Measurements from ENCODE around the gene TTI1. TPM values are rescaled to one million over a fixed set of nuclear protein-coding genes. Genes with fewer than 3 reads are reported as not detected.

Gene TTI1
- total RNA-seq, 1 donor from 2014 or later, result 30.1 TPM

- CTCF ChIA-PET, result interaction anchor here (0.6 kb wide), 1 partner anchor 422 kb away, joined by 3 read pairs; no protein-coding TSS in a partner anchor
- intact Hi-C loops (cut with micrococcal nuclease), result no loop called here
- H3K36me3 Mint-ChIP-seq (ENCODE audit: low read depth), result peaks cover 70% of the 10 kb centered on the region
- no peaks in the 10 kb centered on the region for H3K27me3 Mint-ChIP-seq
- no peak overlapping the region for H3K27ac Mint-ChIP-seq
- TF ChIP-seq CTCF (IDR thresholded peaks at IDR 0.05), result no peak
- no peak for DNase-seq
- H3K4me3 Mint-ChIP-seq, result no peak overlapping the region
- POLR2A ChIA-PET, result interaction anchor here (0.7 kb wide), 1 partner anchor 29 kb away, joined by 3 read pairs; no protein-coding TSS in a partner anchor
- peaks cover 20% of the 10 kb centered on the region for H3K4me1 Mint-ChIP-seq
- ATAC-seq (ENCODE audit: low read depth), result no peak
- no peaks in the 10 kb centered on the region for H3K9me3 Mint-ChIP-seq
Measured at GRCh38 chr20:37987602-37988290, 45.5 kb downstream of the TTI1 start.

DNA sequence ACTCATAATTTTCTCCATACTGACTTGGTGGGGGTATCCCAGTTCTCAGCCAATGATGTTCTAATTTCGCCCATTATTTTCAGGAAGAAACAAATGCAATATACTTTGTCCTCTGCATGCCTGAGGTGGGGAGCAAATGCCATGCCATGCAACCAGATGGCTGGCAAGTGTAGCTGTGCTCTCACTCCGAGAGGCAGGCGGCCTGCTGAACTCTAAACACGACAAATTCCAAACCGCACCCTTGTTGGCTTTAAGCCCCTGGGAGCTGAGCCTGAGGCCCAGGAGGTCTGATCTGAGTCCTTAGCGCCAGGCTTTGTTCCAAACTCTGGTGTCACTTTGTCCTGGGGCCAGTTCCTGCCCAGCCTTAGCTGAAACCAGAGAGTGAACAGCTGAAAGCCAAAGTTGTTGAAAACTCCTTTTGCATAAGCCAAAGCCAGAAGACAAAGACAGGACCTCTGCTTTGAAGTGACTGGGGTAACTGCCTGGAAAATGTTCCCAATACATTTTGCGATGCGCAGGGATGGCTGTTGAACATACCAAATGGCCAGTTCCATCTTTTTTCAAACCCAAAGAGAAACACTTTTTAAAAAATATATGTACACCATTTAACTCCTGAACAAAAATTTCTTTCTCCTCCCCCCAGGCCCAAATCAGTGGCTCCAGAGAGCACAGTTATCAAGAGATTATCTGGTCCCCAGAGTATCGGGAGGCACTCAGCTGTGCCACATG is 46.2 kb downstream of the TTI1 start:
- H3K4me1 Mint-ChIP-seq, result peaks cover 20% of the 10 kb centered on the region
- peaks cover 73% of the 10 kb centered on the region for H3K36me3 Mint-ChIP-seq (ENCODE audit: low read depth)
- CTCF ChIA-PET, result no interaction called here
- no peak for ATAC-seq (ENCODE audit: low read depth)
- DNase-seq, result no peak
- POLR2A ChIA-PET, result interaction anchor here (0.7 kb wide), 1 partner anchor 30 kb away, joined by 3 read pairs; no protein-coding TSS in a partner anchor
- no peak overlapping the region for H3K4me3 Mint-ChIP-seq
- no peak for TF ChIP-seq CTCF (IDR thresholded peaks at IDR 0.05)
- no peaks in the 10 kb centered on the region for H3K9me3 Mint-ChIP-seq
- H3K27me3 Mint-ChIP-seq, result no peaks in the 10 kb centered on the region
- H3K27ac Mint-ChIP-seq, result no peak overlapping the region
- intact Hi-C loops (cut with micrococcal nuclease), result no loop called here

DNA sequence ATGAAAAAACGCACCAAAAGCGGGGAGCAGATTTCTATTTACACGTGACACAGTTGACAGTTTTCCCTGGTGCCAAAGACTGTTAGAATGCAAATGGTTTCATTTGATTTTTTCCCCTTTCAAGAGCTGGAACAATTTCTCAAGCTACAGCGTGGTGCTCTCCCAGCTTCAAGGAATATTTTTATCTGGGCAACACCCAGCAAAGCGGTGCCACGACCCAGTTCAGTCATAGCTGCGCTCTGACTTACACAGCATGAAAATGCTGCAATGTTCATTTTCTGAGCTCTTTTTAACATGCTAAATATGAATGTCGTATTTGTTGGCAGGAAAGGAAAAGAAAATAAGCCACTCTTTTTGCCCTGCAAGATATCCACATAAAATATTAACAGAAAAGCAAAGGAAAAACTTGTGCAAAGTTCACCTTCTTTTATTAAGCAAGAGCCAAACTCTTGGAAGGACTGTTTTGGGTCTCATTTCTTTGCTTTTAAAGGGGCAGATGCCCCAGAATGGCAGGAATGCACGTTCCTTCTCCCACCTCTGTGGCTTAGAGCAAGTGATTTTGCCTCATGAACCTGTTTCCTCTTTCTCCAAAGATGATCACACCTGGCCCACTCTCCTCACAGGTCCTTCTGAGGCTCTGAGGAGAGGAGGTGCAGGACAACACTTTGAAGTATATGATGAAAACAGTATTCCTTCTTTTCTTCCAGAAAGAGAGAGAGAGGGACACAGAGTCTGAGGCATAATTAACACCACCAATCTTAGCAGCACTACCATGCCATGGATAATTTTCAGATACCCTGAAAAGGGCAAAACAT is 47.0 kb downstream of the TTI1 start:
- TF ChIP-seq CTCF (IDR thresholded peaks at IDR 0.05), result no peak
- intact Hi-C loops (cut with micrococcal nuclease), result no loop called here
- peaks cover 15% of the 10 kb centered on the region for H3K4me1 Mint-ChIP-seq
- POLR2A ChIA-PET, result no interaction called here
- CTCF ChIA-PET, result no interaction called here
- ATAC-seq (ENCODE audit: low read depth) (no peak), DNase-seq (no peak)
- no peaks in the 10 kb centered on the region for H3K9me3 Mint-ChIP-seq
- H3K36me3 Mint-ChIP-seq (ENCODE audit: low read depth), result peaks cover 74% of the 10 kb centered on the region
- H3K27ac Mint-ChIP-seq, result no peak overlapping the region
- H3K27me3 Mint-ChIP-seq, result no peaks in the 10 kb centered on the region
- no peak overlapping the region for H3K4me3 Mint-ChIP-seq

- Mint-ChIP-seq H3K9me3 (no peaks in the 10 kb centered on the region), H3K27ac (no peak overlapping the region), H3K4me3 (no peak overlapping the region), H3K36me3 (ENCODE audit: low read depth) (peaks cover 67% of the 10 kb centered on the region), H3K4me1 (no peaks in the 10 kb centered on the region), H3K27me3 (no peaks in the 10 kb centered on the region)
- no peak for TF ChIP-seq CTCF (IDR thresholded peaks at IDR 0.05)
- ATAC-seq (ENCODE audit: low read depth) (no peak), DNase-seq (no peak)
- intact Hi-C loops (cut with micrococcal nuclease), result no loop called here
- POLR2A ChIA-PET, result interaction anchor here (0.5 kb wide), 1 partner anchor 26 kb away, joined by 4 read pairs; no protein-coding TSS in a partner anchor
- CTCF ChIA-PET, result interaction anchor here (1.1 to 1.3 kb wide), 2 partner anchors 9 to 237 kb away, joined by 3 read pairs; no protein-coding TSS in a partner anchor
Measured at GRCh38 chr20:37984018-37984785, 49.1 kb downstream of the TTI1 start.

Data from activated B cell treated with CpG ODN at 0.5 μM for 24 hours (primary cell).